ENCODE data around the gene CTNS.
A peak's percentile ranks its signal among the peaks of the same experiment; 100 is the strongest.

GRCh38 chr17:3635474-3636153 is 946 bp upstream of the CTNS start:
- TF ChIP-seq CTCF (tag by site-specific recombination; IDR thresholded peaks at IDR 0.05) (peak; percentile 12; the same call in 1 of the 2 replicates), ZNF274 (IDR thresholded peaks at IDR 0.05; ENCODE audit: low read length) (no peak), ZNF274 (tag by site-specific recombination; IDR thresholded peaks at IDR 0.05; ENCODE audit: borderline replicate concordance) (no peak), HOXD13 (CRISPR knock-in tag; IDR thresholded peaks at IDR 0.05; ENCODE audit: borderline replicate concordance) (no peak), ZNF664 (tag by site-specific recombination; IDR thresholded peaks at IDR 0.05) (no peak), ZNF639 (tag by site-specific recombination; IDR thresholded peaks at IDR 0.05) (no peak), ZNF132 (tag by site-specific recombination; IDR thresholded peaks at IDR 0.05; ENCODE audit: borderline replicate concordance) (no peak), YY1 (tag by site-specific recombination; IDR thresholded peaks at IDR 0.05) (peak; percentile 40; the same call in 1 of the 2 replicates)

Data from HEK293 (cell line).